Epidermal melanocyte (primary cell): Measurements from ENCODE around the gene CAPN10.

Experiments used
- DNase-seq: peaks from one replicate; pipeline ENCODE4 v3.0.0; 2011; ENCODE audit warnings: low spot score; ENCODE audit not compliant: insufficient read length

CAPN10 gene

GRCh38 chr2:240622531-240623235 is 36.1 kb downstream of the CAPN10 start:
- no peak for DNase-seq

- DNase-seq: no peak
Observed at GRCh38 chr2:240623531-240624010, 37.0 kb downstream of the CAPN10 start.

GRCh38 chr2:240624011-240624949 is 37.7 kb downstream of the CAPN10 start:
- no peak for DNase-seq

GRCh38 chr2:240624950-240625621 is 38.6 kb downstream of the CAPN10 start, which contains the start of gene GPR35:
GPR35 (plus strand) TSS chr2:240625480; CDS start chr2:240629953, 4,473 bp downstream.
- no peak for DNase-seq

- DNase-seq: no peak
Observed at GRCh38 chr2:240626531-240627300, 40.2 kb downstream of the CAPN10 start.

GRCh38 chr2:240627736-240628506 is 41.4 kb downstream of the CAPN10 start:
- DNase-seq: no peak

- DNase-seq: no peak
Observed at GRCh38 chr2:240628507-240628807, 41.9 kb downstream of the CAPN10 start.

GRCh38 chr2:240628808-240629618 is 42.5 kb downstream of the CAPN10 start:
- DNase-seq: no peak

- DNase-seq: no peak
Observed at GRCh38 chr2:240629619-240629967, 43.1 kb downstream of the CAPN10 start.

- no peak for DNase-seq
Observed at GRCh38 chr2:240629968-240630770, 43.6 kb downstream of the CAPN10 start.

- DNase-seq: no peak
Observed at GRCh38 chr2:240630771-240631547, 44.4 kb downstream of the CAPN10 start.

- DNase-seq: no peak
Observed at GRCh38 chr2:240631548-240632305, 45.2 kb downstream of the CAPN10 start.

GRCh38 chr2:240632306-240632721 is 45.8 kb downstream of the CAPN10 start:
- DNase-seq: no peak

GRCh38 chr2:240635121-240635997 is 48.8 kb downstream of the CAPN10 start:
- DNase-seq: no peak

- no peak for DNase-seq
Observed at GRCh38 chr2:240635998-240636547, 49.5 kb downstream of the CAPN10 start.

GRCh38 chr2:240636563-240637115 is 50.1 kb downstream of the CAPN10 start:
- no peak for DNase-seq
